Choroid plexus epithelial cell (primary cell): ENCODE measurements around the gene GJA3.

Experiments used
- DNase-seq: peaks from one replicate; pipeline ENCODE4 v3.0.0-alpha.2; 2010; ENCODE audit warnings: low read depth
- H3K4me3 ChIP-seq: 2 replicates; pipeline ENCODE4 v1.5.1; 2011; ENCODE audit warnings: low read depth, mild to moderate bottlenecking, control low read depth, low read length, moderate library complexity
- CTCF ChIP-seq: conservative IDR thresholded peaks from 2 replicates; pipeline ENCODE4 v1.5.1; 2011; ENCODE audit warnings: low read depth, mild to moderate bottlenecking, control low read depth, inconsistent platforms, low read length, moderate library complexity

GJA3 gene

GRCh38 chr13:20195801-20196200 lies 34.9 kb upstream of the GJA3 start:
- DNase-seq, result no peak
- no peak overlapping the region for H3K4me3 ChIP-seq
- no peak for TF ChIP-seq CTCF

- no peak overlapping the region for H3K4me3 ChIP-seq
- no peak for DNase-seq
- no peak for TF ChIP-seq CTCF
Observed at GRCh38 chr13:20193907-20194631, 33.2 kb upstream of the GJA3 start.

GRCh38 chr13:20193162-20193906 lies 32.5 kb upstream of the GJA3 start:
- no peak for DNase-seq
- peak overlapping the region; percentile 45 for H3K4me3 ChIP-seq
- no peak for TF ChIP-seq CTCF

GRCh38 chr13:20192836-20193161 lies 31.9 kb upstream of the GJA3 start, which contains the start of gene GJB2:
TSS of gene GJB2 (minus strand) at chr13:20192938. CDS start at chr13:20189581, 3,357 bp downstream.
- DNase-seq, result no peak
- H3K4me3 ChIP-seq, result peak within 1 kb of the TSS; percentile 45
- no peak for TF ChIP-seq CTCF

- no peak for TF ChIP-seq CTCF
- peak; percentile 31 for DNase-seq
- H3K4me3 ChIP-seq, result peak overlapping the region; percentile 45
Observed at GRCh38 chr13:20192158-20192835, 31.4 kb upstream of the GJA3 start.

- TF ChIP-seq CTCF, result no peak
- no peak for DNase-seq
- H3K4me3 ChIP-seq, result peak overlapping the region; percentile 45
Observed at GRCh38 chr13:20191311-20192157, 30.7 kb upstream of the GJA3 start.
